Left lobe of liver (tissue), 2 donors: Measurements from ENCODE around the gene FARP1. TPM values are rescaled to one million over a fixed set of nuclear protein-coding genes. Genes with fewer than 3 reads are reported as not detected.

Experiments
- ATAC-seq: fragments of 200-7000 bp; cut with Tn5 transposase; one replicate; pipeline ENCODE4 v1.9.1; 2020; ENCODE audit warnings: mild to moderate bottlenecking, moderate library complexity
- DNase-seq: peaks from one replicate; pipeline ENCODE4 v3.0.0-alpha.2; 2020; ENCODE audit warnings: low spot score
- total RNA-seq: library from RNA; stranded (reverse); gene quantifications from one replicate; pipeline ENCODE4 v1.2.1, GENCODE V29; 2021
- donor health status: DM: no; HTN: no; CAD: no; lungs with moderate emphysema.
- donor health status: DM: no; HTN: yes; CAD: no.

Gene FARP1
- total RNA-seq, 1 donor from 2014 or later = 78.8 TPM

- peak; percentile 39 for ATAC-seq
- DNase-seq = no peak
Observed at GRCh38 chr13:98278068-98278724, 135.3 kb downstream of the FARP1 start.

GRCh38 chr13:98279473-98280175 is 136.7 kb downstream of the FARP1 start:
- DNase-seq (no peak), ATAC-seq (peak; percentile 49)

GRCh38 chr13:98280176-98280510 is 137.2 kb downstream of the FARP1 start:
- ATAC-seq (no peak), DNase-seq (no peak)

GRCh38 chr13:98284679-98285078 is 141.8 kb downstream of the FARP1 start:
- DNase-seq (no peak), ATAC-seq (no peak)

- ATAC-seq (no peak), DNase-seq (no peak)
Observed at GRCh38 chr13:98285317-98285716, 142.4 kb downstream of the FARP1 start.

- DNase-seq (no peak), ATAC-seq (peak; percentile 10)
Observed at GRCh38 chr13:98285852-98286594, 143.1 kb downstream of the FARP1 start.

- ATAC-seq (peak; percentile 59), DNase-seq (no peak)
Observed at GRCh38 chr13:98286799-98287198, 143.9 kb downstream of the FARP1 start.

GRCh38 chr13:98288211-98288610 is 145.3 kb downstream of the FARP1 start:
- DNase-seq (no peak), ATAC-seq (no peak)

- ATAC-seq = no peak
- no peak for DNase-seq
Observed at GRCh38 chr13:98289339-98289945, 146.5 kb downstream of the FARP1 start.

- ATAC-seq (no peak), DNase-seq (no peak)
Observed at GRCh38 chr13:98290261-98290660, 147.4 kb downstream of the FARP1 start.

- no peak for DNase-seq
- no peak for ATAC-seq
Observed at GRCh38 chr13:98291658-98292057, 148.8 kb downstream of the FARP1 start.

GRCh38 chr13:98293103-98293502 is 150.2 kb downstream of the FARP1 start:
- no peak for DNase-seq
- peak; percentile 62 for ATAC-seq

- DNase-seq (no peak), ATAC-seq (peak; percentile 20)
Observed at GRCh38 chr13:98293570-98294142, 150.8 kb downstream of the FARP1 start.

- ATAC-seq (no peak), DNase-seq (no peak)
Observed at GRCh38 chr13:98295371-98295770, 152.5 kb downstream of the FARP1 start.

- ATAC-seq (no peak), DNase-seq (no peak)
Observed at GRCh38 chr13:98297051-98297450, 154.2 kb downstream of the FARP1 start.

- DNase-seq (no peak), ATAC-seq (no peak)
Observed at GRCh38 chr13:98297745-98298144, 154.9 kb downstream of the FARP1 start.

- DNase-seq (no peak), ATAC-seq (no peak)
Observed at GRCh38 chr13:98298599-98298998, 155.7 kb downstream of the FARP1 start.

GRCh38 chr13:98299235-98299965 is 156.5 kb downstream of the FARP1 start:
- ATAC-seq (no peak), DNase-seq (no peak)

- no peak for DNase-seq
- ATAC-seq = no peak
Observed at GRCh38 chr13:98299966-98300350, 157.1 kb downstream of the FARP1 start.

GRCh38 chr13:98300956-98301641 is 158.2 kb downstream of the FARP1 start:
- DNase-seq = no peak
- peak; percentile 15 for ATAC-seq
